ENCODE measurements around the gene PIAS4. TPM values are rescaled to one million over a fixed set of nuclear protein-coding genes. Genes with fewer than 3 reads are reported as not detected.

The PIAS4 gene
- total and polyA plus RNA-seq, 2 of the 13 experiments (the other 11 are each of a cell fraction or from before 2014, with no cell fraction given), result 9.0 to 20.1 TPM

- no peak for TF ChIP-seq ZNF18 (CRISPR knock-in tag; IDR thresholded peaks at IDR 0.05; ENCODE audit: insufficient replicate concordance)
- no peak for TF ChIP-seq ZNF747 (CRISPR knock-in tag; IDR thresholded peaks at IDR 0.05; ENCODE audit: borderline replicate concordance)
- no peak for TF ChIP-seq ZNF713 (CRISPR knock-in tag; IDR thresholded peaks at IDR 0.05)
- no peak for TF ChIP-seq NFYB (CRISPR knock-in tag; IDR thresholded peaks at IDR 0.05)
- TF ChIP-seq ZNF574 (CRISPR knock-in tag; IDR thresholded peaks at IDR 0.05), result 0 out of 2 replicates have a peak, but pooled peaks have one; percentile 9
- no peak for TF ChIP-seq ARID3A (IDR thresholded peaks at IDR 0.05; ENCODE audit: low read depth, low read length)
- TF ChIP-seq ZNF350 (CRISPR knock-in tag; IDR thresholded peaks at IDR 0.05; ENCODE audit: borderline replicate concordance, low read depth), result no peak
- TF ChIP-seq ZNF616 (CRISPR knock-in tag; IDR thresholded peaks at IDR 0.05; ENCODE audit: low read depth), result no peak
- TF ChIP-seq ZKSCAN5 (CRISPR knock-in tag; IDR thresholded peaks at IDR 0.05), result no peak
- TF ChIP-seq ONECUT2 (CRISPR knock-in tag; IDR thresholded peaks at IDR 0.05), result no peak
- no peak for TF ChIP-seq YY1 (IDR thresholded peaks at IDR 0.05; ENCODE audit: insufficient read depth, insufficient replicate concordance, low read depth, low read length)
- TF ChIP-seq PBX3 (CRISPR knock-in tag; IDR thresholded peaks at IDR 0.05; ENCODE audit: borderline replicate concordance), result no peak
- TF ChIP-seq ZNF460 (CRISPR knock-in tag; IDR thresholded peaks at IDR 0.05; ENCODE audit: borderline replicate concordance), result no peak
- TF ChIP-seq ZNF589 (CRISPR knock-in tag; conservative IDR thresholded peaks at IDR 0.05), result no peak
- 0 out of 2 replicates have a peak, but pooled peaks have one; percentile 28 for TF ChIP-seq POLR2AphosphoS2 (IDR thresholded peaks at IDR 0.05; ENCODE audit: low read depth, low read length)
- TF ChIP-seq SATB2 (CRISPR knock-in tag; IDR thresholded peaks at IDR 0.05), result no peak
- no peak for TF ChIP-seq SRSF4 (IDR thresholded peaks at IDR 0.05; ENCODE audit: low read depth, low read length, poor library complexity, severe bottlenecking)
- no peak for TF ChIP-seq ZNF225 (CRISPR knock-in tag; IDR thresholded peaks at IDR 0.05)
- TF ChIP-seq ZNF567 (CRISPR knock-in tag; IDR thresholded peaks at IDR 0.05; ENCODE audit: borderline replicate concordance), result no peak
Observed at GRCh38 chr19:3977242-3978143, 30.0 kb upstream of the PIAS4 start (continued).

Data from HepG2 (cell line).